GM12878 (cell line): Measurements from ENCODE around the gene NFE2. TPM values are rescaled to one million over a fixed set of nuclear protein-coding genes. Genes with fewer than 3 reads are reported as not detected.

ENCODE experiments used
- ATAC-seq: fragments of 200-7000 bp; cut with Tn5 transposase; 3 replicates; pipeline ENCODE4 v1.9.1; 2020; ENCODE audit warnings: mild to moderate bottlenecking, moderate library complexity
- BruUV-seq: library from RNA; stranded (reverse); fragments of 400-500 nt; replicated peaks from 2 replicates; lab custom pipeline; 2021; lab: Mats Ljungman, UMichigan
- CTCF ChIA-PET: fragments of 300-600 bp; sonication (Branson Sonifier 250); formaldehyde crosslinking; extraction: SDS; loops from one replicate; lab custom pipeline; 2021; ENCODE audit warnings: inconsistent platforms; lab: Yijun Ruan, JAX
- POLR2A ChIA-PET: fragments of 350-600 bp; formaldehyde crosslinking; extraction: SDS; loops from one replicate; lab custom pipeline; 2021; ENCODE audit warnings: inconsistent platforms; lab: Charles Lee
- RAD21 ChIA-PET: fragments of 300-600 bp; sonication (Branson Sonifier 250); formaldehyde crosslinking; loops from one replicate; lab custom pipeline; 2023; ENCODE audit warnings: antibody characterized with exemption; ENCODE audit not compliant: unreplicated experiment; lab: Charles Lee
- SMC1A ChIA-PET: fragments of 300-600 bp; sonication (Branson Sonifier 250); formaldehyde crosslinking; loops from one replicate; lab custom pipeline; 2023; ENCODE audit not compliant: unreplicated experiment, uncharacterized antibody; lab: Charles Lee
- DNase-seq: peaks from one replicate; pipeline ENCODE4 v3.0.0-alpha.2; 2011; ENCODE audit warnings: low read depth, low spot score
- FAIRE-seq: peaks from 3 replicates; lab custom pipeline; 2011; peaks lifted over from hg19 to GRCh38; lab: Jason Lieb, UNC
- H2AFZ ChIP-seq: 2 replicates; pipeline ENCODE4 v1.6.0; 2011; ENCODE audit warnings: low read depth, low read length, control low read depth; ENCODE audit not compliant: control insufficient read depth
- H3K27ac ChIP-seq: 2 replicates; pipeline ENCODE4 v1.5.1; 2011; ENCODE audit warnings: control low read depth; ENCODE audit not compliant: control insufficient read depth, insufficient read depth
- H3K27me3 ChIP-seq, 2 experiments: replicated peaks in 1 of 2; 2 replicates each; pipeline versions ENCODE4 v1.6.0 to v1.6.1; 2011; ENCODE audit warnings: low read length in 1 of 2; ENCODE audit not compliant: control insufficient read depth in 2 of 2, insufficient read depth in 2 of 2
- H3K36me3 ChIP-seq, 2 experiments: 2 replicates each; pipeline ENCODE4 v1.5.1; 2011; ENCODE audit warnings: low read length in 1 of 2; ENCODE audit not compliant: control insufficient read depth in 2 of 2, insufficient read depth in 2 of 2
- H3K4me1 ChIP-seq: 2 replicates; pipeline ENCODE4 v1.6.1; 2011; ENCODE audit warnings: mild to moderate bottlenecking, low read length, moderate library complexity, mixed read lengths; ENCODE audit not compliant: control insufficient read depth, insufficient read depth
- H3K4me2 ChIP-seq: 2 replicates; pipeline ENCODE4 v1.6.0; 2011; ENCODE audit warnings: control low read depth; ENCODE audit not compliant: control insufficient read depth, insufficient read depth
- H3K4me3 ChIP-seq: fragments of 200-600 bp; sonication (generic); 2 replicates; pipeline ENCODE4 v1.5.1; 2016
- H3K79me2 ChIP-seq: 2 replicates; pipeline ENCODE4 v1.6.0; 2011; ENCODE audit warnings: low read length; ENCODE audit not compliant: control insufficient read depth, insufficient read depth
- H3K9ac ChIP-seq: 2 replicates; pipeline ENCODE4 v1.8.0; 2011; ENCODE audit warnings: low read length, control low read depth, mixed read lengths; ENCODE audit not compliant: control insufficient read depth, insufficient read depth
- H3K9me3 ChIP-seq: replicated peaks from 3 replicates; pipeline ENCODE4 v1.5.1; 2011; ENCODE audit warnings: mild to moderate bottlenecking, low read length; ENCODE audit not compliant: control insufficient read depth, insufficient read depth
- H4K20me1 ChIP-seq: 2 replicates; pipeline ENCODE4 v1.6.0; 2011; ENCODE audit not compliant: control insufficient read depth, insufficient read depth
- BCLAF1 ChIP-seq: fragments of 450-650 bp; IDR thresholded peaks from 2 replicates; pipeline ENCODE4 v1.6.1; 2017; ENCODE audit warnings: antibody characterized with exemption, mild to moderate bottlenecking, moderate library complexity
- CEBPB ChIP-seq, 2 experiments: fragments of 150-350 bp in 1 of 2; IDR thresholded peaks; 2 replicates each; pipeline ENCODE4 v1.6.1; 2012 to 2014; ENCODE audit warnings: low read depth in 2 of 2, low read length in 2 of 2, borderline replicate concordance in 1 of 2, inconsistent platforms in 1 of 2
- DPF2 ChIP-seq: fragments of 450-650 bp; IDR thresholded peaks from 2 replicates; pipeline ENCODE4 v1.6.1; 2017; ENCODE audit warnings: mild to moderate bottlenecking
- JUND ChIP-seq: IDR thresholded peaks from 2 replicates; pipeline ENCODE4 v1.6.1; 2012; ENCODE audit warnings: low read depth, mild to moderate bottlenecking, low read length, improper control_type of control experiment, moderate library complexity
- KLF5 ChIP-seq: fragments of 450-650 bp; IDR thresholded peaks from 2 replicates; pipeline ENCODE4 v1.6.1; 2014; ENCODE audit warnings: mild to moderate bottlenecking; ENCODE audit not compliant: partially characterized antibody
- NBN ChIP-seq: fragments of 450-650 bp; IDR thresholded peaks from 2 replicates; pipeline ENCODE4 v1.6.1; 2016
- RUNX3 ChIP-seq: IDR thresholded peaks from 2 replicates; pipeline ENCODE4 v1.6.1; 2012; ENCODE audit warnings: low read length, inconsistent platforms
- TCF12 ChIP-seq: IDR thresholded peaks from 2 replicates; pipeline ENCODE4 v1.6.1; 2011; ENCODE audit warnings: low read depth, mild to moderate bottlenecking, low read length
- USF2 ChIP-seq: IDR thresholded peaks from 2 replicates; pipeline ENCODE4 v1.6.1; 2011; ENCODE audit warnings: low read depth, low read length, improper control_type of control experiment, borderline replicate concordance
- WGBS: methylation state at CpG from one replicate; pipeline ENCODE4 v1.1.6; 2016; ENCODE audit warnings: low lambda C conversion rate; ENCODE audit not compliant: insufficient replicate concordance, insufficient coverage; ENCODE audit errors: missing lambda C conversion rate; 5-methylcytosine and 5-hydroxymethylcytosine counted together
- in situ Hi-C: fragments of 300-500 bp; cut with MboI; formaldehyde crosslinking; loops from 9 replicates; pipeline ENCODE4 v1.14.3; 2018; ENCODE audit warnings: mixed read lengths
- intact Hi-C: fragments of 100-400 bp; cut with micrococcal nuclease; formaldehyde crosslinking; loops from one replicate; pipeline ENCODE4 v1.14.2; 2022; ENCODE audit not compliant: unreplicated experiment
- polyA plus RNA-seq, 11 experiments: library from polyadenylated mRNA; depleted of rRNA in 4 of 11; unstranded in 6 of 11; stranded (reverse) in 5 of 11; fragments of >200 nt; fragmentation: Nextera tagmentation in 4 of 11; fragmentation: Illumina TruSeq in 1 of 11; extraction: Ambion mirVana in 4 of 11; extraction: Trizol in 1 of 11; gene quantifications; 1 replicate in 1 of 11; 2 replicates in 10 of 11; pipeline versions ENCODE4 v1.2.1 to v1.2.3, GENCODE V29; 2011 to 2016; ENCODE audit warnings: inconsistent platforms in 2 of 11, missing spikeins in 2 of 11, low read depth in 1 of 11
- total RNA-seq, 4 experiments: library from RNA; depleted of rRNA in 3 of 4; stranded (reverse); fragments of >200 nt in 3 of 4; fragmentation: Illumina TruSeq in 1 of 4; extraction: Trizol in 1 of 4; gene quantifications; 2 replicates each; pipeline versions ENCODE4 v1.2.1 to v1.2.3, GENCODE V29; 2013 to 2021
- TF ChIP-seq, protein P1 (sequence below): IDR thresholded peaks from 2 replicates; pipeline ENCODE4 v1.6.1; 2012; ENCODE audit warnings: improper control_type of control experiment, low read depth, low read length; ENCODE audit not compliant: insufficient replicate concordance

Gene NFE2
- total and polyA plus RNA-seq, 10 of the 15 experiments (the other 5 are each of a cell fraction or from before 2014, with no cell fraction given): 0.06 to 0.28 TPM; not detected in 8

DNA sequence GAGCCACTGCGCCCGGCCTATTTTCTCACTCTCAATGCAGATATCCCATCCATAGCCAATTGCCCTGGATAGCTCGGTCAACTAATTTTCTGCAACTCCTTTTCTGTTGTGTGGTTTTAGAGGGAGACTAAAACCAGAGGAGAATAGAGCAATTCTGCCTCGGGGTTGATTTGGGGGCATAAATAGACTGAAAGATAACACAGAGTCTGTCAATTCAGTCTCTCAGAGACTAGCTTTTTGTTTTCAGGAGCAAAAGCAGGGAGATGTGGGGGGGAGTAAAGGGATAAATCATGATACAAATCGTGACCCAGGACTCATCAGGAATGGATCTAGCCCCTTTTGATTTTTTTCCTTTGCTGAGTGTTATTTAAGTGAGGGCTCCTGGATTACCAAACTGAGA, 30.6 kb upstream of the NFE2 start (continued):
- TF ChIP-seq, protein P1, sequence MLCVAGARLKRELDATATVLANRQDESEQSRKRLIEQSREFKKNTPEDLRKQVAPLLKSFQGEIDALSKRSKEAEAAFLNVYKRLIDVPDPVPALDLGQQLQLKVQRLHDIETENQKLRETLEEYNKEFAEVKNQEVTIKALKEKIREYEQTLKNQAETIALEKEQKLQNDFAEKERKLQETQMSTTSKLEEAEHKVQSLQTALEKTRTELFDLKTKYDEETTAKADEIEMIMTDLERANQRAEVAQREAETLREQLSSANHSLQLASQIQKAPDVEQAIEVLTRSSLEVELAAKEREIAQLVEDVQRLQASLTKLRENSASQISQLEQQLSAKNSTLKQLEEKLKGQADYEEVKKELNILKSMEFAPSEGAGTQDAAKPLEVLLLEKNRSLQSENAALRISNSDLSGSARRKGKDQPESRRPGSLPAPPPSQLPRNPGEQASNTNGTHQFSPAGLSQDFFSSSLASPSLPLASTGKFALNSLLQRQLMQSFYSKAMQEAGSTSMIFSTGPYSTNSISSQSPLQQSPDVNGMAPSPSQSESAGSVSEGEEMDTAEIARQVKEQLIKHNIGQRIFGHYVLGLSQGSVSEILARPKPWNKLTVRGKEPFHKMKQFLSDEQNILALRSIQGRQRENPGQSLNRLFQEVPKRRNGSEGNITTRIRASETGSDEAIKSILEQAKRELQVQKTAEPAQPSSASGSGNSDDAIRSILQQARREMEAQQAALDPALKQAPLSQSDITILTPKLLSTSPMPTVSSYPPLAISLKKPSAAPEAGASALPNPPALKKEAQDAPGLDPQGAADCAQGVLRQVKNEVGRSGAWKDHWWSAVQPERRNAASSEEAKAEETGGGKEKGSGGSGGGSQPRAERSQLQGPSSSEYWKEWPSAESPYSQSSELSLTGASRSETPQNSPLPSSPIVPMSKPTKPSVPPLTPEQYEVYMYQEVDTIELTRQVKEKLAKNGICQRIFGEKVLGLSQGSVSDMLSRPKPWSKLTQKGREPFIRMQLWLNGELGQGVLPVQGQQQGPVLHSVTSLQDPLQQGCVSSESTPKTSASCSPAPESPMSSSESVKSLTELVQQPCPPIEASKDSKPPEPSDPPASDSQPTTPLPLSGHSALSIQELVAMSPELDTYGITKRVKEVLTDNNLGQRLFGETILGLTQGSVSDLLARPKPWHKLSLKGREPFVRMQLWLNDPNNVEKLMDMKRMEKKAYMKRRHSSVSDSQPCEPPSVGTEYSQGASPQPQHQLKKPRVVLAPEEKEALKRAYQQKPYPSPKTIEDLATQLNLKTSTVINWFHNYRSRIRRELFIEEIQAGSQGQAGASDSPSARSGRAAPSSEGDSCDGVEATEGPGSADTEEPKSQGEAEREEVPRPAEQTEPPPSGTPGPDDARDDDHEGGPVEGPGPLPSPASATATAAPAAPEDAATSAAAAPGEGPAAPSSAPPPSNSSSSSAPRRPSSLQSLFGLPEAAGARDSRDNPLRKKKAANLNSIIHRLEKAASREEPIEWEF: no peak
- TF ChIP-seq RUNX3 (no peak), NBN (no peak), KLF5 (no peak), USF2 (no peak)

- Histone ChIP-seq H3K4me1 (no peaks in the 10 kb centered on the region), H3K4me2 (no peak overlapping the region), H3K27ac (no peak overlapping the region), H3K79me2 (peaks cover 19% of the 10 kb centered on the region), H4K20me1 (no peaks in the 10 kb centered on the region), H2AFZ (no peak overlapping the region), H3K27me3 (no peaks in the 10 kb centered on the region), H3K36me3 (peaks cover 0 to 5% of the 10 kb centered on the region in 2 experiments; a peak in 1 of 4 replicates), H3K4me3 (no peak overlapping the region), H3K9me3 (no peaks in the 10 kb centered on the region)
- SMC1A ChIA-PET: no interaction called here
- no peak for FAIRE-seq
- intact Hi-C loops: no loop called here
- DNase-seq: no peak
- no TSS peak for BruUV-seq
- TF ChIP-seq BCLAF1 (no peak), TCF12 (no peak), JUND (no peak), CEBPB (IDR thresholded peaks at IDR 0.05; ENCODE audit: borderline replicate concordance in 1 of 2, low read depth in 2 of 2, low read length in 2 of 2) (no peak), DPF2 (no peak)
- TF ChIP-seq, all 136 proteins: peak for 0
- POLR2A ChIA-PET: interaction anchor here (0.5 kb wide), 1 partner anchor 79 kb away, joined by 3 read pairs; no protein-coding TSS in a partner anchor
- RAD21 ChIA-PET: no interaction called here
- CTCF ChIA-PET: interaction anchor here (0.7 to 1.1 kb wide), 2 partner anchors 28 to 108 kb away, joined by 3 read pairs; no protein-coding TSS in a partner anchor
- no peak overlapping the region for H3K9ac ChIP-seq
- no peak for ATAC-seq
- in situ Hi-C loops: no loop called here
- WGBS: 98% methylated on average over 3 of the region's 3 CpGs
These were observed 29.6 kb upstream of the NFE2 start for GRCh38 chr12:54330442-54330841.
